ENCODE results near the gene CABP4.
"Not testable (repeated sequence)": the region's sequence is repeated elsewhere in the genome, so short reads cannot be mapped to it uniquely, and the experiment has no call there.

Gene CABP4

DNA sequence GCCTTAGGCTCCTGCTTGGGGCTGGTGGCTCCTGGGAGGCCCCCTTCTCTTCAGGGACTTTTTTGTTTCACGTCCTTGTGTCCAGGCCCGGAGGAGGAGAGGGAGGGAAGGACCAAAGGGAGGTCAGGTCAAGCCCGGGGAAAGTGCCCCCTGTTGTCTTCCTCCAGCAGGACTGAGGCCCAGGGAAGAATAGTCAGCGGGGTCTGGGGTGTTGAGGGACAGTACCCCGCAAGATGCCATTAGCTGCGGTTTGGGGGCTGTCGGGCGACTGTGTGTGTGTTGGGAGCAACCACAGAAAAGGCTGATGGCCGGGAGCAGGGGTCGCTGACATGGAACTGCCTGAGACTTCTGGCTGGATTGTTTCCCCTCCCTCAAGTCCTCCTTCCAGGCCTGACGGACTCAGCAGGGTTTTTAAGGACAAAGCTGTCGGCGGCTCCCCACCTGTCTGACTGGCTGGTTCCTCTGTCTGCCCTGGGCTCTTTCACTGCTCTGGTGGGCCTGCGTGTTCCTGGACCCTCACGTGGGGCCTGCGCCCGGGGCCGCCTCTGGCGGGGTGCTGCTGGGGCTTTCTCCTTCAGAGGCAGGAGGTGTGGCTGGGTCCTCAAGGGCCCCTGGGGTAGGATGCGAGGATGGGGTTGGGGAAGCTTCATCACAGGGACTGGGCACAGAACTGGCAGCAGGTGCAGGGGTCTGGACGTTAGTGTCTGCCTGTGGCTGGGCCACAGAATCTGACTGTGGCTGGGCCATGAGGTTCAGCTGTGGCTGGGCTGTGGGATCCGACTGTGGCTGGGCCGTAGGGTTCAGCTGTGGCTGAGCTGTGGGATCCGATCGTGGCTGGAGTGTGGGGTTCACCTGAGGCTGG, 4.1 kb upstream of the CABP4 start:
- no peak for DNase-seq (ENCODE audit: low read depth, low spot score)
- no peak overlapping the region for H3K27ac ChIP-seq

DNA sequence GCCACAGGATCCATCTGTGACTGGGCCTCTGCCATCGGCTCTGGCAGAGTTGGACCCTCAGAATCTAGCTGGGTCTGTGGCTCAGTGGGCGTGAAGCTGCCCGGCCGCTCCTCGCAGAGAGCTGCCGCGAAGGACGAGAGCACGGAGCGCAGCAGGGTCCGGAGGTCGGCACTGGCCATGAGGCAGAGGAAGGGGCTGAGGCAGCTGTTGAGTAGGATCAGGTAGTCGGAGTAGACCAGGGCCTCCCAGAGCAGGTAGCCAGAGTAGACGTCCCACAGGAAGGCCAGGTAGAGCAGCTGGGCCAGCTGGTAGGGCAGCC, 3.5 kb upstream of the CABP4 start:
- H3K27ac ChIP-seq: no peak overlapping the region
- DNase-seq (ENCODE audit: low read depth, low spot score): no peak

DNA sequence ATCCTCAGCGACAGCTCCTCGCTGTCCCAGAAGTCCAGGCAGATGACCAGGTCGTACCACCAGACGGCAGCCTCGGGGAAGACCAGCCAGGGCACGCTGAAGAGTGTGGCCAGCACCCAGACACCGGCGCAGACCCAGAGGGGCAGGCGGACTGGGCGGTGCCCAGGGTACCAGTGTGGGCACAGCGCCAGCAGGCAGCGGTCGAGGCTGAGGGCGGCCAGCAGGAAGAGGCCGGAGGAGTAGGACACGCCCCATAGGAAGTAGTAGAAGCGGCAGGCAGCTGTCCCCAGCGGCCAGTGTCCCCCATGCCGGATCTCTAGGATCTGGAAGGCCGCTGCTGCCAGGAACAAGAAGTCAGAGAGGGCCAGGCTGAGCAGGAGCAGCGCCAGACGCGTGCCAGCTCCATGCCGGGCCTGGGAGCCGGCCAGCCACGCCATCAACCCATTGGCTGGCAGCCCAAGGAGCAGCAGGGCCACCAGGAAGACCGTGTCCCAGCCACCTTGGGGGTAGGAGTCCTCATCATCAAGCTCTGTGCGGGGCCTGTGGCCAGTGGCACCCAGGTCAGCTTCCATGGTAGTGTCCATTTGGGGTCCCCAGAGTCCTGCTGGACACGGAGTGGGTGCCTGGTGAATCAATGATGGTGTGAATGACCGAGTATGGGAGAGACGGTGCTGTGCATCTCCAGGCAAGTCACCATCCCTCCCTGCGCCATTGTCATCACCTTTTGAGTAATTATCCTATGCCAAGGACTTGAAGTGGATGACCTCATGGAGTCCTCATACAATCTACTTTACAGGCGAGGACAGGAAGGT, 2.8 kb upstream of the CABP4 start, which contains the start of gene GPR152:
Gene GPR152 (minus strand): TSS at position 589 of the 812 bp plus-strand sequence. CDS start 5 bp downstream, at position 584.
- no peak within 1 kb of the TSS for H3K27ac ChIP-seq
- no peak for DNase-seq (ENCODE audit: low read depth, low spot score)

DNA sequence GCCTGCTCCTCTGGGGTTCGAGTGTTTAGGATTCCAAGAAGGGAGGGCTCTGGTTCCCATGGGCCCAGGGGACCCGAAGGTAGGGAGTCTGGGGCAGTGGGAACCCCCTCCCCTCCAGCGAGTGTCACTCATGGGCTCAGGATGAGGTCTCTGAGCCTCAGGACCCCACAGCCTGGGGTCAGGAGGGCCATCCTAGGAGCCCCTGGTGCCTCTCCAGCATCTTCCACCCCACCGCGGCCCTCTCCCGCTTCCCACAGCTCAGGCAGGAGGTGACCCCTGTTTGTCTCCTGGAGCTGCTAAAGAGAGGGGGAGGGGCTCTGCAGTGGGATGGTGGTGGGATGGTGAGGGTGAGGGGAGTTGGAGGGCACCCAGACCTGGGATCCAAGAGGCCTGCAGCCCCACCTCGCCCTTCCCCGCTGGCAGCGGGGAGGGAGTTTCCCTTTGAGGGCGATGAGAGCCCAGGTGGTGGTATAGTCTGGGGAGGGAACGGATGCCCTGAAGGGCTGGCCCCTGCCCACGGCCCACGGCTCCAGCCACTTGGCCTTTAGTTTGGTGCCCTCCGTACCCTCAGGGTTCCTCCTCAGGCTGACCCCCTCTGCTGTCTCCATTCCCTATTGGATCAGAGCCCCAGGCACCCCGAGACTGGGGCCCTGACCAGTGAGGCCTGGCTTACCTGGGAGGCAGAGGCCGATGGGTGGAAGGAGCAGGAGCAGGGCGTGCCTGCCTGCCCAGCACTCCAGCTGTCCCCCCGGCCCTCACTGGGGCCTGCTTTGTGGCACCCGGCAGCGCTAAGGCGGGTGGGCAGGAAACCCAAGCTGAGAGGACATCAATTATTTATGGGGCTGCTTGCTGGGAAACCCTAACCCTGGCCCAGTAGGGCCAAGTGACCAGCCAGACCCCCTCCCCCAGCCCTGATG, 1.1 kb upstream of the CABP4 start:
- no peak overlapping the region for H3K27ac ChIP-seq
- no peak for DNase-seq (ENCODE audit: low read depth, low spot score)

DNA sequence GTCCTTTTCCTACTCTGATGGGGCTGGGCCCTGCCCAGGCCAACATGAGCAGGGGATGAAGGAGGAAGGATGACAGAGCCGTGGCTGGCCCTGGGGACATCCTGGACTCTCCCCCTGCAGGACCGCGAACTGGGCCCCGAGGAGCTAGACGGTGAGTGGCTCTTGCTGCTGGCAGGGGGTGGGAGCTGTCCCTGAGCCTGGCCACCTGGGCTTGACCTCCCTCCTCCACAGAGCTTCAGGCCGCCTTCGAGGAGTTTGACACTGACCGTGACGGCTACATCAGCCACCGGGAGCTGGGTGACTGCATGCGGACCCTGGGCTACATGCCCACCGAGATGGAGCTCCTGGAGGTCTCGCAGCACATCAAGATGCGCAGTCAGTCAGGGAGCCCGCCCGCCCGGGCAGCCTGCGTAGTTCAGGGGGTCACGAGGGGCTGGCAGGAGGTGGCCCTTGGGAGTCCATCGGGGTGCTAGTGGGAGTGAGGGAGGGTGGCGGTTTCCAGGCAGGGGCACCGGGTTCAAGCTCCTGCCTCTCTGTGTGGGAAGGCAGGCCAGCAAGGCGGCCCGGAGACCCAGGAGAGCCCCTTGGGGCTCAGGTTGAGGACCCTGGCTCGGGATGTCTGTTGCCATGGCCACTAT, 1.0 kb downstream of the CABP4 start:
- DNase-seq (ENCODE audit: low read depth, low spot score): no peak

DNA sequence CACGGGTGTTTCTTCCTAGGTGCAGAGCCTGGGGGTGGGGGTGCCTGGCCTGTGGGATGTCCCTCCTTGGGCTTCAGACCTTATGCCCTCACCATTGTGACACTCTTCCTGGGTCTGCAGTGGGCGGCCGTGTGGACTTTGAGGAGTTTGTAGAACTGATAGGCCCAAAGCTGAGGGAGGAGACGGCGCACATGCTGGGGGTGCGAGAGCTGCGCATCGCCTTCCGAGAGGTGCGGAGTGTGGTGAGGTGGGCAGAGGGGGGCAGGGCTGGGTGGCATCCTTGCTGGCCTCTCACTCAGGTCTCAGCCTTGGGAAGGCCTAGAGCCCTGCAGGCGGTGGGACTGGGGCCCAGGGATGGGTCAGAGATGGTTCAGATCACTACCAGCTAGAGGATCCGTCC, 2.3 kb downstream of the CABP4 start:
- H3K27ac ChIP-seq: no peak overlapping the region
- no peak for DNase-seq (ENCODE audit: low read depth, low spot score)

More for the DNA sequence above, 1.0 kb downstream of the CABP4 start:
- H3K27ac ChIP-seq: no peak overlapping the region

GRCh38 chr11:67458266-67458665, 3.1 kb downstream of the CABP4 start:
- H3K27ac ChIP-seq: no peak overlapping the region
- no peak for DNase-seq (ENCODE audit: low read depth, low spot score)

GRCh38 chr11:67463186-67463585, 8.0 kb downstream of the CABP4 start:
- no peak for DNase-seq (ENCODE audit: low read depth, low spot score)
- H3K27ac ChIP-seq: peak overlapping the region; percentile 91

- no peak for DNase-seq (ENCODE audit: low read depth, low spot score)
- H3K27ac ChIP-seq: peak overlapping the region; percentile 91
Observed at GRCh38 chr11:67463680-67464410, 8.7 kb downstream of the CABP4 start.

GRCh38 chr11:67464411-67465188, 9.4 kb downstream of the CABP4 start:
- peak; percentile 70 for DNase-seq (ENCODE audit: low read depth, low spot score)
- H3K27ac ChIP-seq: peak overlapping the region; percentile 91

- DNase-seq (ENCODE audit: low read depth, low spot score): no peak
- peak overlapping the region; percentile 91 for H3K27ac ChIP-seq
Observed at GRCh38 chr11:67465189-67465510, 10.0 kb downstream of the CABP4 start.

DNA sequence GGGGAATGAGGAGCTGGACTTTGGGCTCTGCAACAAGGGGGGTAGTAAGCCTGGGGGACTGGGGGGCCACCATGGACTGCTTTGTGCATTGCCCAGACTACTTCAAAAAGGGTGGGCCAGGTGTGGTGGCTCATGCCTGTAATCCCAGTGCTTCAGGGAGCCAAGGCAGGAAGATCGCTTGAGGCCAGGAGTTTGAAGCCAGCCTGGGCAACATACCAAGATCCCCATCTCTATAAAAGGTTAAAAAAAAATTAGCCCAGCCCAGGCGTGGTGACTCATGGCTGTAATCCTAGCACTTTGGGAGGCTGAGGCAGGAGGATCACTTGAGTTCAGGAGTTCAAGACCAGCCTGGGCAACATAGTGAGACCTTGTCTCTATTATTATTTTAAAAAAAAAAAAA, 10.4 kb downstream of the CABP4 start:
- DNase-seq (ENCODE audit: low read depth, low spot score): not testable (repeated sequence)
- peak overlapping the region; percentile 91 for H3K27ac ChIP-seq

GRCh38 chr11:67466367-67466766, 11.2 kb downstream of the CABP4 start:
- no peak overlapping the region for H3K27ac ChIP-seq
- DNase-seq (ENCODE audit: low read depth, low spot score): no peak

DNA sequence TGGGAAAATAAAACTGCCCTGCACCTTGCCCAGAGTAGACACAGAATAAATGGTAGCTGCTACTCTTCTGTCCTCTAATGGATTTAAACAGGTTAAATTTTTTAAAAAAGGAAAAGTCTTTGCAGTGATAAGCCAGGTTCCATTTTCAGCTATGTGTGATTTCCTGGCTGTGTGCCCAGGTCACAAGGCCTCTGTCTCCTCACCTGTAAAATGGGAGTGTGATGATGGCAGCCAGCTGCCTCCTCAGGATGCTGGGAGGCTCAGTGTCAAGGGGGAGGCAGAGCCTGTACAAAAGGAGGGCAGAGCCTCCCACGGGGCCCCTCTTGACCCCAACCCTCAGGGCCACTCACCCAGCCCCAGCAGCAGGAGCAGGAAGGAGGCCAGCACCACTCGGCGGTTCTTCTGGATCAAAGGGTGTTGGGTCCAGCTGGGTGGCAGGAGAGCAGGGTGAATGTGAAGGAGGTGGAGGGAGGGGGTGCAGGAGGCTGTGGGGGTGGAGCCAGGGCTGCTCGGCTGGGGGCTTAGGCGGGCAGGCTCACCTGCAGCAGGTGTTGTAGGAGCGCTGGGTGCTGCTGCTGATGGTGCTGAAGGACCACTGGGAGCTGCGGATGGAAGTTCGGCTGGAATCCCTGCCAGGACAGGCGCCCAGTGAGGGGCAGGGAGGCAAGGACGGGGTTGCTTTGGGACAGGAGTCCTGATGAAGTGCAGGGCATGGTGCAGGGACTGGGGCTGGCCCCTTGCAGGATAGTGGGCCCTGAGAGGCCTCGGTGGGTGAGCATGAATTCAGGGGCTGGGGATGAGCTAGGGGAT, 12.0 kb downstream of the CABP4 start:
- no peak for DNase-seq (ENCODE audit: low read depth, low spot score)

DNA sequence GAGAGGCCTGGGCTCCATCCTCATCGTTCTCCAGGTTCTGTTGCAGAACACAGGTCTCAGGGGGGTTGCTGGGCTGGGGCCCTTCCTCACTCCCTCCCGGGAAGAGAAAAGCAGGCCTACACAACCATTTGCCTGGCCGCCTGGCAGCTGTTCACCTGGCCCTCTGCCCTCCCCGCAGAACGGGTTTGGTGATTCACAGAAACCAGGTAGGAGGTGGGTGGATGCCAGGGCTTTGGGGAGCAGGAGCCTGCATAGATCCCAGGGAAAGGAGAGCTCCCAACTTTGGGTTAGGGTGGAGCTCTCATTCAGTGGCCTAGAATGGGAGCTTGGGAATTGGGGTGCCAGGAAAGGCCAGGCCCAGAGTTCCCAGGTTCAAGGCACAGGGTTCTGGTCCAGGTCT, 12.9 kb downstream of the CABP4 start:
- peak; percentile 60 for DNase-seq (ENCODE audit: low read depth, low spot score)
- peak overlapping the region; percentile 87 for H3K27ac ChIP-seq

More for the DNA sequence above, 12.0 kb downstream of the CABP4 start:
- peak overlapping the region; percentile 87 for H3K27ac ChIP-seq

DNA sequence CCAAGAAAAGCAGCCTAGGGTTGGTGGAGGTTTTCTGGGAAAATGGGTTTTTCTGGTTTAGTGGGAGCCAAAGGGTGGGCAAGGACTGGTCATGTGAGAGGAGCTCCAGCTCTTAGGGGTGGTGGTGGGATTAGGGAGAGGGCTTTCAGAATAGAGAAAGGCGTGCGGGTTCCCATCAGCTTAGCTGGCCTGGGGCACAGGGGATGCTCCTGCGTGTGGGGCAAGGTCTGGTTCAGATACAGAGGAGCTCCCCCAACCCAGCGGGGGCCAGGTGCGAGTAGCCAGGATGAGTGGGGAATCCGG, 13.3 kb downstream of the CABP4 start:
- DNase-seq (ENCODE audit: low read depth, low spot score): no peak

GRCh38 chr11:67468759-67469507, 13.8 kb downstream of the CABP4 start, which contains the start of gene TMEM134:
TSS of gene TMEM134 (minus strand) at chr11:67469251. CDS start at chr11:67469192, 59 bp downstream.
- peak; percentile 43 for DNase-seq (ENCODE audit: low read depth, low spot score)

More for the DNA sequence above, 13.3 kb downstream of the CABP4 start:
- peak overlapping the region; percentile 87 for H3K27ac ChIP-seq

More at GRCh38 chr11:67468759-67469507, 13.8 kb downstream of the CABP4 start, which contains the start of gene TMEM134:
- peak within 1 kb of the TSS; percentile 87 for H3K27ac ChIP-seq
